Raji (cell line): ENCODE data around the gene RNF40.

Experiments used
- POLR2A ChIP-seq: IDR thresholded peaks from 2 replicates; pipeline ENCODE4 v1.6.1; 2011; ENCODE audit warnings: low read depth, low read length, control low read depth; ENCODE audit not compliant: insufficient read depth

RNF40 gene

GRCh38 chr16:30736995-30737793 is 24.9 kb upstream of the RNF40 start:
- no peak for TF ChIP-seq POLR2A

- no peak for TF ChIP-seq POLR2A
These were observed 24.1 kb upstream of the RNF40 start for GRCh38 chr16:30737794-30738648.

GRCh38 chr16:30738984-30739951 is 22.9 kb upstream of the RNF40 start:
- TF ChIP-seq POLR2A, result no peak

GRCh38 chr16:30740364-30741251 is 21.5 kb upstream of the RNF40 start:
- TF ChIP-seq POLR2A, result no peak

GRCh38 chr16:30741461-30741914 is 20.6 kb upstream of the RNF40 start:
- TF ChIP-seq POLR2A, result no peak

GRCh38 chr16:30743716-30744115 is 18.4 kb upstream of the RNF40 start:
- TF ChIP-seq POLR2A, result no peak

- no peak for TF ChIP-seq POLR2A
These were observed 17.9 kb upstream of the RNF40 start for GRCh38 chr16:30744183-30744582.

GRCh38 chr16:30745082-30745481 is 17.0 kb upstream of the RNF40 start:
- no peak for TF ChIP-seq POLR2A

GRCh38 chr16:30746638-30747175 is 15.4 kb upstream of the RNF40 start:
- no peak for TF ChIP-seq POLR2A

- no peak for TF ChIP-seq POLR2A
These were observed 14.8 kb upstream of the RNF40 start for GRCh38 chr16:30747331-30747730.

- TF ChIP-seq POLR2A, result peak; percentile 89
These were observed 14.1 kb upstream of the RNF40 start, which contains the start of gene PHKG2 for GRCh38 chr16:30747799-30748633. TSS of gene PHKG2 (plus strand) at chr16:30748425. CDS start at chr16:30748821, 396 bp downstream.

GRCh38 chr16:30748634-30749445 is 13.3 kb upstream of the RNF40 start:
- no peak for TF ChIP-seq POLR2A

GRCh38 chr16:30750201-30750600 is 11.9 kb upstream of the RNF40 start:
- no peak for TF ChIP-seq POLR2A
